ENCODE measurements around the gene MFSD12.

Gene MFSD12

DNA sequence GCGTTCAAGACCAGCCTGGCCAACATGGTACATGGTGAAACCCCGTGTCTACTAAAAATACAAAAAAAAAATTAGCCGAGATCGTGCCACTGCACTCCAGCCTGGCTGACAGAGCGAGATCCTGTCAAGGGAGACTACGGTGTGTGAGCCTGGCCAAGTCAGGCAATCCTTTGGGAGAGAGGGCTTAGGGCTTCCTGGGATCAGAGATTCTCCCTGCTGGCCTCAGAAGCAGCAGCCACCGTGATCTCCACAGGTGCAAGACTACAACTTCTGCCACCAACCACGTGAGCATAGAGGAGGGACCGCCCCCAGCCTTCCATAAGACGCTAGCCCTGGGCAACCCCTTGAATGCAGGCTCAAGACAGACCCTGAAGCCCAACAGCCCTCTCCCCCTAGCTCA is 7.6 kb downstream of the MFSD12 start:
- no peaks in the 10 kb centered on the region for H3K9me3 ChIP-seq (replicated peaks; ENCODE audit: insufficient read depth, low read length)
- H3K9me2 ChIP-seq (replicated peaks; ENCODE audit: insufficient read depth, low read length) = no peaks in the 10 kb centered on the region
- H3K4me3 ChIP-seq (ENCODE audit: low read length) = no peak overlapping the region
- no peak overlapping the region for H2AFZ ChIP-seq (ENCODE audit: low read length)
- peaks cover 7% of the 10 kb centered on the region; the same call in 1 of the 2 replicates for H3K4me1 ChIP-seq (ENCODE audit: low read length)
- no peak for DNase-seq
- peaks cover 8% of the 10 kb centered on the region for H3K79me2 ChIP-seq (ENCODE audit: low read length)
- H3K4me2 ChIP-seq (ENCODE audit: low read depth, low read length) = no peak overlapping the region
- H3K9ac ChIP-seq (ENCODE audit: low read length) = no peak overlapping the region
- no peak overlapping the region for H3K27ac ChIP-seq (ENCODE audit: low read length)
- H3F3A ChIP-seq (ENCODE audit: insufficient read depth, low read length) = no peaks in the 10 kb centered on the region; the same call in 1 of the 2 replicates
- no peaks in the 10 kb centered on the region for H3K27me3 ChIP-seq (replicated peaks; ENCODE audit: insufficient read depth, low read length)
- TF ChIP-seq EZH2phosphoT487 (IDR thresholded peaks at IDR 0.05; ENCODE audit: low read length) (no peak), EZH2 (optimal IDR thresholded peaks at IDR 0.05; ENCODE audit: low read depth, low read length) (no peak)
- TF ChIP-seq, protein P1, sequence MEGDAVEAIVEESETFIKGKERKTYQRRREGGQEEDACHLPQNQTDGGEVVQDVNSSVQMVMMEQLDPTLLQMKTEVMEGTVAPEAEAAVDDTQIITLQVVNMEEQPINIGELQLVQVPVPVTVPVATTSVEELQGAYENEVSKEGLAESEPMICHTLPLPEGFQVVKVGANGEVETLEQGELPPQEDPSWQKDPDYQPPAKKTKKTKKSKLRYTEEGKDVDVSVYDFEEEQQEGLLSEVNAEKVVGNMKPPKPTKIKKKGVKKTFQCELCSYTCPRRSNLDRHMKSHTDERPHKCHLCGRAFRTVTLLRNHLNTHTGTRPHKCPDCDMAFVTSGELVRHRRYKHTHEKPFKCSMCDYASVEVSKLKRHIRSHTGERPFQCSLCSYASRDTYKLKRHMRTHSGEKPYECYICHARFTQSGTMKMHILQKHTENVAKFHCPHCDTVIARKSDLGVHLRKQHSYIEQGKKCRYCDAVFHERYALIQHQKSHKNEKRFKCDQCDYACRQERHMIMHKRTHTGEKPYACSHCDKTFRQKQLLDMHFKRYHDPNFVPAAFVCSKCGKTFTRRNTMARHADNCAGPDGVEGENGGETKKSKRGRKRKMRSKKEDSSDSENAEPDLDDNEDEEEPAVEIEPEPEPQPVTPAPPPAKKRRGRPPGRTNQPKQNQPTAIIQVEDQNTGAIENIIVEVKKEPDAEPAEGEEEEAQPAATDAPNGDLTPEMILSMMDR (IDR thresholded peaks at IDR 0.05; ENCODE audit: low read length) = no peak
- H4K20me1 ChIP-seq (ENCODE audit: insufficient read depth, low read length) = no peaks in the 10 kb centered on the region
- H3K36me3 ChIP-seq (replicated peaks; ENCODE audit: insufficient read depth, low read length) = no peaks in the 10 kb centered on the region

DNA sequence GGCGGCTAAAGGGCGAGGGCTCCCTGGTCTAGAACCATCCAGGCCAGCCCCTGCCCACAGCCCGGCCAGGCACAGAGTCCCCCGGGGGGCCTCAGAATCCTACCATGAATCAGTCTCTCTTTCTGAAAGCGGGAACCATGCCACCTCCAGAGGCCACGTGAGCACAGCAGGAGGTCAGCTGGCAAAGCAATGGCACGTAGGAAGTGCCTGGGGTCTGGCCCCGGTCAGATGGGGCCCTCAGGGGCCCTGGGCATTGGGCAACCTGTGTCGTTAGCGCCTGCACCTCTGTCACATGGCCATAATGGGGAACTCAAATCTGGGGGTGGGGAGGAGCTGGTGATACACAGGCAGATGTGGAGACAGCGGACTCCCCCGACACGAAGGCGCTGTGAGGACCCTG is 8.8 kb downstream of the MFSD12 start:
- H3K27me3 ChIP-seq (replicated peaks; ENCODE audit: insufficient read depth, low read length) = no peaks in the 10 kb centered on the region
- H4K20me1 ChIP-seq (ENCODE audit: insufficient read depth, low read length) = no peaks in the 10 kb centered on the region
- H3F3A ChIP-seq (ENCODE audit: insufficient read depth, low read length) = no peaks in the 10 kb centered on the region; the same call in 1 of the 2 replicates
- no peak overlapping the region for H3K27ac ChIP-seq (ENCODE audit: low read length)
- H3K9me2 ChIP-seq (replicated peaks; ENCODE audit: insufficient read depth, low read length) = no peaks in the 10 kb centered on the region
- no peaks in the 10 kb centered on the region for H3K9me3 ChIP-seq (replicated peaks; ENCODE audit: insufficient read depth, low read length)
- peaks cover 7% of the 10 kb centered on the region; the same call in 1 of the 2 replicates for H3K4me1 ChIP-seq (ENCODE audit: low read length)
- H2AFZ ChIP-seq (ENCODE audit: low read length) = no peak overlapping the region
- H3K4me3 ChIP-seq (ENCODE audit: low read length) = no peak overlapping the region
- TF ChIP-seq EZH2phosphoT487 (IDR thresholded peaks at IDR 0.05; ENCODE audit: low read length) = no peak
- TF ChIP-seq, protein P1 (IDR thresholded peaks at IDR 0.05; ENCODE audit: low read length) = no peak
- TF ChIP-seq EZH2 (optimal IDR thresholded peaks at IDR 0.05; ENCODE audit: low read depth, low read length) = no peak
- no peaks in the 10 kb centered on the region for H3K36me3 ChIP-seq (replicated peaks; ENCODE audit: insufficient read depth, low read length)
- H3K9ac ChIP-seq (ENCODE audit: low read length) = no peak overlapping the region
- H3K79me2 ChIP-seq (ENCODE audit: low read length) = peaks cover 4% of the 10 kb centered on the region; the same call in 1 of the 2 replicates
- no peak for DNase-seq
- no peak overlapping the region for H3K4me2 ChIP-seq (ENCODE audit: low read depth, low read length)

DNA sequence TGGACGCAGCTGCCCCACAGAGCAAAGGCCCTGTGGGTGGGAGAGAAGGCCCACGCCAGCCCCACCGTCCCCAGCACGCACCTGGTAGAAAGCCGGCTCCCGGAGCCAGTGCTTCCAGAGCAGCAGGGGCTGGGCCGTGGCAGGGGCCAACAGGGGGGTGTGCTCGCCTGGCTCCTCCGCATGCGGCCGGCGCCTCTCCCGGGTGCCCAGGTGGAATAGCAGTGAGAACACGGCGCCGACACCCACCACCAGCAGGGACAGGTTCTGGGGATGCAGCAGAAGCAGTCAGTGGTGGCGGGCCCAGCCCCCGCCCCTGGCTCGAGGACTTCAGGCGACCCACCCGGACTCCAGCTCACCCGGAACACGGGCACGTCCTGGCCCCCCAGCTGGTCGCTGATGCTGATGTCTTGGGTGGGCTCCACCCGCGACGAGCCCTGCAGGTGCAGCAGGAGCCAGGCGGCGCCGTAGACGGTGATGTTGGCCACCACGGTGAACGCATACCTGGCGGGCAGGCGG is 9.6 kb downstream of the MFSD12 start:
- Histone ChIP-seq H3K4me1 (ENCODE audit: low read length) (peaks cover 4% of the 10 kb centered on the region; the same call in 1 of the 2 replicates), H3K79me2 (ENCODE audit: low read length) (peaks cover under 1% of the 10 kb centered on the region; the same call in 1 of the 2 replicates), H3F3A (ENCODE audit: insufficient read depth, low read length) (no peaks in the 10 kb centered on the region; the same call in 1 of the 2 replicates), H3K36me3 (replicated peaks; ENCODE audit: insufficient read depth, low read length) (no peaks in the 10 kb centered on the region), H3K4me3 (ENCODE audit: low read length) (no peak overlapping the region), H2AFZ (ENCODE audit: low read length) (no peak overlapping the region), H3K9ac (ENCODE audit: low read length) (no peak overlapping the region), H4K20me1 (ENCODE audit: insufficient read depth, low read length) (no peaks in the 10 kb centered on the region), H3K27me3 (replicated peaks; ENCODE audit: insufficient read depth, low read length) (no peaks in the 10 kb centered on the region), H3K9me2 (replicated peaks; ENCODE audit: insufficient read depth, low read length) (no peaks in the 10 kb centered on the region), H3K9me3 (replicated peaks; ENCODE audit: insufficient read depth, low read length) (no peaks in the 10 kb centered on the region), H3K27ac (ENCODE audit: low read length) (no peak overlapping the region), H3K4me2 (ENCODE audit: low read depth, low read length) (no peak overlapping the region)
- no peak for TF ChIP-seq EZH2 (optimal IDR thresholded peaks at IDR 0.05; ENCODE audit: low read depth, low read length)
- DNase-seq = no peak

DNA sequence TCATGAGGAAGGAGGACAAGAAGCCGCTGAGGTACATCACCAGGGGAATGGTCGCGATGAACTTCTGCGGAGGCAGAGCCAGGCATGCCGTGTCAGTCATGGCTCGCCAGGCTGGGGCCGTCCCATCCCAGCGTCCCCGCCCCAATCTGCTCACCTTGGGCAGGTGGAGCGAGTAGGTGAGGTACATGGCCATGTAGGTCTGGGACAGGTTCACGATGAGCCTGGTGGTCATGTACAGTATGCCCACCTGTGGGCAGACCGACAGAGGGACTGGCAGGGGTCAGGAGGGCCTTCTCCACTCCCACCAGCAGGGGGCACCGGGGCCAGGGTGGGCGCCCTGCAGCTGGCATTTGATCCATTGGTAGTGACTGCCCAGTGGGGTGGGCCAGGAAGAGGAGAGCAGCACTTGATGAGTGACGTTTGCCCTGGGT is 10.1 kb downstream of the MFSD12 start:
- H3K79me2 ChIP-seq (ENCODE audit: low read length) = no peaks in the 10 kb centered on the region; the same call in 1 of the 2 replicates
- no peak overlapping the region for H3K4me3 ChIP-seq (ENCODE audit: low read length)
- no peaks in the 10 kb centered on the region for H3K4me1 ChIP-seq (ENCODE audit: low read length)
- H3K27me3 ChIP-seq (replicated peaks; ENCODE audit: insufficient read depth, low read length) = no peaks in the 10 kb centered on the region
- H3K4me2 ChIP-seq (ENCODE audit: low read depth, low read length) = no peak overlapping the region
- no peaks in the 10 kb centered on the region for H4K20me1 ChIP-seq (ENCODE audit: insufficient read depth, low read length)
- peaks cover under 1% of the 10 kb centered on the region for H3F3A ChIP-seq (ENCODE audit: insufficient read depth, low read length)
- H3K9ac ChIP-seq (ENCODE audit: low read length) = no peak overlapping the region
- no peaks in the 10 kb centered on the region for H3K9me2 ChIP-seq (replicated peaks; ENCODE audit: insufficient read depth, low read length)
- no peaks in the 10 kb centered on the region for H3K9me3 ChIP-seq (replicated peaks; ENCODE audit: insufficient read depth, low read length)
- no peak for DNase-seq
- H3K27ac ChIP-seq (ENCODE audit: low read length) = no peak overlapping the region
- TF ChIP-seq EZH2phosphoT487 (IDR thresholded peaks at IDR 0.05; ENCODE audit: low read length) = no peak
- TF ChIP-seq, protein P1 (IDR thresholded peaks at IDR 0.05; ENCODE audit: low read length) = peak; percentile 74
- H3K36me3 ChIP-seq (replicated peaks; ENCODE audit: insufficient read depth, low read length) = no peaks in the 10 kb centered on the region
- no peak overlapping the region for H2AFZ ChIP-seq (ENCODE audit: low read length)

Measured in MM.1S (cell line).